Fibroblast of skin of abdomen (primary cell): Measurements from ENCODE around the gene FCMR. TPM values are rescaled to one million over a fixed set of nuclear protein-coding genes. Genes with fewer than 3 reads are reported as not detected.
A peak's percentile ranks its signal among the peaks of the same experiment; 100 is the strongest.

Experiments
- DNase-seq: peaks from one replicate; pipeline ENCODE4 v3.0.0-alpha.2; 2013
- polyA plus RNA-seq, 2 experiments: library from polyadenylated mRNA; unstranded; fragments of 120-200 nt; gene quantifications; one replicate each; pipeline ENCODE4 v1.2.1, GENCODE V29; 2013; ENCODE audit not compliant: insufficient read length in 2 of 2

Gene FCMR, protein sequence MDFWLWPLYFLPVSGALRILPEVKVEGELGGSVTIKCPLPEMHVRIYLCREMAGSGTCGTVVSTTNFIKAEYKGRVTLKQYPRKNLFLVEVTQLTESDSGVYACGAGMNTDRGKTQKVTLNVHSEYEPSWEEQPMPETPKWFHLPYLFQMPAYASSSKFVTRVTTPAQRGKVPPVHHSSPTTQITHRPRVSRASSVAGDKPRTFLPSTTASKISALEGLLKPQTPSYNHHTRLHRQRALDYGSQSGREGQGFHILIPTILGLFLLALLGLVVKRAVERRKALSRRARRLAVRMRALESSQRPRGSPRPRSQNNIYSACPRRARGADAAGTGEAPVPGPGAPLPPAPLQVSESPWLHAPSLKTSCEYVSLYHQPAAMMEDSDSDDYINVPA
- 0.45 TPM for polyA plus RNA-seq (2013, experiment 1 of 2; ENCODE audit: insufficient read length)
- 0.84 TPM for polyA plus RNA-seq (2013, experiment 2 of 2; ENCODE audit: insufficient read length)

DNA sequence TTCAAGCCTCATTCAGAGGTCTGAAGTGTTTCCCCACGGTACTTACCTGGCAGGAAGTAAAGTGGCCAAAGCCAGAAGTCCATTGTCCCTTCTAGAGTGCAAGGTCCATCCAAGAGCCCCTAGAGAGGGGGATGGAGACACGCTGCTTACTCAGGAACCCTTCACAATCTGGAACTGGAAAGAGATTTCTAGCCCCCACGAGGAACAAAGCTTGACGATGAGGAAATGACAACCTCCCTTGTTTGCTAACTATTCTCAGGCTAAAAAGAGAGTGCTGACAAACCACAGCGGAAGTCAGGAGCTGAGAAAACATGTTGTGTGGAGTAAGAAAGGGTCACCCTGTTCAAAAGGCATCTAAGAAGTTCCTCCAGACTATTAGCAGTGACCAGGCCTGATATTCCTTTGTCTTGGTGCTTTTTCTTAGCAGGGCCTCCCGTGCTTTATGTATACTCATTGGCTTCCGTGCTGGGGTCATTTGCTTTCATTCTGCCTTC is at the start of gene FCMR:
FCMR (minus strand) TSS at position 170 of the 494 bp plus-strand sequence; CDS start at position 83, 87 bp downstream.
- DNase-seq = no peak

DNA sequence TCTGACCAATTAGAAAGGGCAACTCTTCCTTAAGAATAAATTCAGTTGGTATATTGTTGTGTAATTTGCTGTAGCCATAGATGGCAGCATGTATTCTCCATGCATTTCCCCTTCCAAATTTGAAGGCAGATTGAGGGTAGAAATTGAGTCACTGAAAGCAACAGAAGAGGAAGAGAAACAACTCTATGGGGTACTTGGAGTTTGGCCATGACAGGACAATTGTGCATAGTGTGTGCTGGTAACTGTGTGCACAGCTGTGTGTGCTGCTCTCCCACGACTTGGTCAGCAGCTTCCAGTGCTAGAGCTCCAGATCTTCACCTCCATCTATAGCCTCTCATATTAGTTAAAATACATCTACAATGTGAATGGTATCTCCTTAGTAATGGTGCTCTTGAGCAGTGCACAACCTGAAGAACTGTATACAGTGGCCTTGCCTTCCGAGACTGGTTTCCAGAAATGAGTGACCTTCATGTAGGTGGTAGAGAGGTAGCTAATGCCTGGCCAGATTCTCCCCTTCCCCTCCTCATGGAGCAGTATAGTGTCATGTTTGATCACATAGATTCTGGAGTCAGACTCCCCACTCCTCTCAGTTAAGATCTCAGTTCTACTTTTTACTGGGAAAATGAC is 49.4 kb upstream of the FCMR start:
- DNase-seq = no peak

DNA sequence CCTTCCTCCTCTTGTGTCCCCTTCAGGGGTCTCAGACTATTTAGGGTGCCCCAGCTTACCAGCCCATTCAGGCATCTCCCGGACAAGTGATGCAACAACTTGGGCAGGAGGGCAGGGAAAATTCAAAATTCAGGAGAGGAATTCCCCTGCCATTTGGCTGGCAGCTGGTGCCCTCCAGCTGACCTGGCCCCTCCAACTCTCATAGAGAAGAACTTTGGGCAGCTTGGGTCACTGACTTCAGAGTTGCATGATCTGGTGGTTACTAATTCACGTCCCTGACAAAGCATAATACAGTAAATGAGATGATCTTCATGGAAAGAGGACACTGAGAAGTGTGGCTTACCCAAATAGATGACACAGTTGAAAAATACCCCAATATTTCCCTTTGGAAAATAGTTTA is 48.7 kb upstream of the FCMR start, which contains the start of gene FCAMR:
FCAMR (minus strand) TSS at position 15 of the 400 bp plus-strand sequence. CDS start 335 bp downstream, outside the sequence.
- DNase-seq = no peak

DNA sequence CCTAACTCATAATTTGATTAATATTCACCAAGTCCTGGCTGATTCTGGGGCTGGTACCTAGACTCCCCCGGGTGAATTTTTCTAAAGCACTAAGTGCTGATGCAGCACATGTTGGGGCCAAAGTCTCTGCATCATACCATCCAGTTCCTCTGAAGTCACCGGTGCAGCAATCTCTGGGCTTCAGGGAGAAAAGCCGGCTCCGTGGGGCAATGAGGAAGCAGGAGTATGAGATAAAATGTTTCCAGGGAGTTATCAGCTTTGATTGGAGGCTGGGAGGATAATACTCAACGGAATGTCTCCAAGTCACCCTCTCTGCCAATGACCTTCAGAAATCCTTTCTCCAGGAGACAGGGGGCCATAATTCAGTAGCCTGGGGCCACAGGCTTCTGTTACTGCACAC is 47.3 kb upstream of the FCMR start:
- DNase-seq = no peak

DNA sequence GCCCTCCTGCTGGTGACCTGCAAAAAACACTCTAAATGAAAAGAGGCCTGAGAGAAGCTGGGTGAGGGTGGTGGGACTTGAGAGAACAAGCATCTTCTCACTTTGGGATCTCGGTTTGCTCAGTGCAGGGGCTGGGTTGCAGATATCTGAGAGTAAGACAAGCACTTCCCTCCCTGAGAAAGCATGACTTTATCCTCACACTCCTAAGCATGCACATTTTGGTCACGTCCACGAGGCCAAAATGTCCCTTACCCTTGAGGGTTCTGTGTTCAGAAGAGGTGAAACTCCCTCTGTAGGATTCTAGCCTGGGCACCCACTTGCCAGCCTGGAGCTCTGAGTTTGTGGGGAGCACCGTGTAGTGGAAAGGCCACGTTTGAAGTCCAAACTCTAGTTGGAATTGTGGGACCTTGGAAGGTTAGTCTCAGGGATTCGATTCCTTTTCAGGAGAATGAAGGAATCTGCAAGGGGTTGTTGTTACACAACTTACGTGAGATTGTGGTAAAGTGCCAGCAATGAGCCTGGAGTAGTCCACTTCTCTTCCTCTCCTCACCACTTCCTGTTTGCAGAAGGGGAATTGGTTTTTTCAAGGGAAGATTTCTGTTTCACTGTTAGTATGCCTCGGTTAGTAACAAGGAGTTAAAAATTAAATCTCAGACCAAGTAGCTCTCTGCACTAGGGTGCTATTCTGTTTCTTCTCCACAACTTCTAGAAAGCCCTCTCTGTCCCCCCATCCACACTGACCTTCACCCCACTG is 45.5 kb upstream of the FCMR start:
- DNase-seq = peak; percentile 43

DNA sequence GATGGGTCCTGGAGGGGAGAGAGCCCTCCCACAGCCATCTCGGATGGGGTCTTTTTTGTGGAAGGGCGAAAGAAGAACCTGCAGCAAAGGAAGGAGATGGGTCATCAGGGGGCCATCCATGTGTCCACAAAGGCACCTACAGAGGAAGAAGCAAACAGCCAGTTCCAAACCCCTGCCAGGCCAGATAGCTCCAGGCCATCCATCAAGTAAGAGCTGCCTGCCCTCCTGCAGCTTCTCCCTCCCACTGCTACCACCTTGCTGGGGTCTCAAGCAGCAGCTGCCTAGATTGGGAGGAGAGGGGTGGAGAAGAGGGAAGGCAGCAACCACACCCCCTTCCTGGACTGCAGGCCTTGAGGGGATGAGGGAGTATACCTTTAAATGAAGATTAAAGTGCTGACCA is 44.0 kb upstream of the FCMR start:
- DNase-seq = no peak

DNA sequence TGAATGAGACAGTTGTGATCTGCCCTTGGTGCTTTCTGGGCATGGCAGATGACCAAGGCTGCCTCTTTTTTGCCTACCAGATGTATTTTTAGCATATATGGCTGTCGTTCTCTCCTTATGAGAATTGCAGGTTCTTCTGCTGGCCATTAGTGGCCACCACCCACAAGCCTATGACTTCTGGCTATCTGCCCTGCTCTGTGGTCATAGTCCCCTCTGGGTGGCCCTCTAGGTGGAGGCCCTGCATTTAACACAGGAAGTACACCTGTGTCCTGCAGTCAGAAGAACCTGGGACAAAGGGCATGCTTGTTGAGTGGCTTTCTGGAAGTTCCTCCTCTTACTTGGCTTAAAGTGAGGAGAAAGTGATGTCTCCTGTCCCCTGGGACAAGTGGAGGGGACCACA is 42.0 kb upstream of the FCMR start:
- no peak for DNase-seq

DNA sequence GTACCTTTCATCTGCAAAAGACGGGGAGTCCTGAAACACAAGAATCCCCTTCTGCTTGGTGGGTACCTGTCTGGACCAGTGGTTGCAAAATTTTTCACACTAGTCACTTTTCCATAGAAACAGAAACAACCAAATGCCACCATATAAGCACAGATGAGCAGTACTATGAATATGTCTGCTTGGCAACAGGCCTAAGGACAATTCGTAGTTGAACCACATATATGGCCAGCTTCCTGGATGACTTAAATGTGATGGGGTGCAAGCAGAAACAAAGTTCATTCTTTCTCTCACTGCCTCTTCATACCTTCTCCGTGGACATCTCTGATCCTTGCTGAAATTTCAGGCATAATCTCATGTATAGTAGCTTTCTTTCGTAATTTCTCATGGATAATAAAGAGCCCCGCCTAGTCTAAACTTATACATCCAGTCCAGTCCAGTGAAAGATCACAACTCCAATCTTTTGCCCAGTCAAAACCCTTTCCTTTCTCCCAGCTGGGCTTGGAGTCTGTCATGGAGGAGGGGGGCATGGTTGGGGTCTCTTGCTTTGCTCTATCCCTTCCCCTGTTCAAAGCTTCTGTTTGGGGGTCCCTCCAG is 41.5 kb upstream of the FCMR start:
- peak; percentile 20 for DNase-seq

DNA sequence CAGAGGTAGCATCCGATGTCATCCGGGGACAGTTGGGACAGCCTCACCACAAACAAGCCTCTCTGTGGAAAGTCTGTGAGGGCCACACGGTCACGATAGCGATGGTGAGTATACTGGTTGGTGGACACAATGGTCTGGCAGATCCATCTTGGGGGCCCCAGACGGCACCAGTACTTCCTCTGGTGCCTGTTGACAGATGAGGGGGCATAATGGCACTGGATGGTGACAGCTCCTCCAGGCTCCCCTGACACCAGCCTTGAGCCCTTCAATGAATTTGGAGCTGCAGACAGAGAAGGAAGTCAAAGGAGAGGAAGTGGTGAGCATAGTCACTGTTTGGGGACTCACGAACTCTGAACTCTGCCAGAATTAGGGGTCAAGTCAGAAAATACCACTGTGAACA is 40.5 kb upstream of the FCMR start:
- no peak for DNase-seq

DNA sequence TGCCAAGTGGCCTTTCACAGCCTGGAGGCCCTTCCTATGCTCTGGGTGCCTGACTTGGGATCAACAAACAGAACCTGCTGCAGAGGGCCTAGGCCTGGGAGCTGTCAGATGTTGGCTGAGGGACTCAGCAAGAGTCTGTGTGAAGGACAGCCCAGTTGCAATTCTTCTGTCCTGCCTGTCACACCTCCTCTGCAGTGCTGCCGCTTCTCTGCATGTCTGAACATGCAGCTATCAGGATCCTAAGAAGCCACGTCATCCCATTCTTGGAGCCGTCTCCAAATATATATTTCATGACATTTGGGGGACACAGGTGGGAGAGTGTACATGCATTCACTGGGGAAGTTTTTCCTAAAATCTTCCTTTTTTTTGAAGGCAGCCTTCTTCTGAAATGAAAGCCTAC is 39.9 kb upstream of the FCMR start:
- no peak for DNase-seq

DNA sequence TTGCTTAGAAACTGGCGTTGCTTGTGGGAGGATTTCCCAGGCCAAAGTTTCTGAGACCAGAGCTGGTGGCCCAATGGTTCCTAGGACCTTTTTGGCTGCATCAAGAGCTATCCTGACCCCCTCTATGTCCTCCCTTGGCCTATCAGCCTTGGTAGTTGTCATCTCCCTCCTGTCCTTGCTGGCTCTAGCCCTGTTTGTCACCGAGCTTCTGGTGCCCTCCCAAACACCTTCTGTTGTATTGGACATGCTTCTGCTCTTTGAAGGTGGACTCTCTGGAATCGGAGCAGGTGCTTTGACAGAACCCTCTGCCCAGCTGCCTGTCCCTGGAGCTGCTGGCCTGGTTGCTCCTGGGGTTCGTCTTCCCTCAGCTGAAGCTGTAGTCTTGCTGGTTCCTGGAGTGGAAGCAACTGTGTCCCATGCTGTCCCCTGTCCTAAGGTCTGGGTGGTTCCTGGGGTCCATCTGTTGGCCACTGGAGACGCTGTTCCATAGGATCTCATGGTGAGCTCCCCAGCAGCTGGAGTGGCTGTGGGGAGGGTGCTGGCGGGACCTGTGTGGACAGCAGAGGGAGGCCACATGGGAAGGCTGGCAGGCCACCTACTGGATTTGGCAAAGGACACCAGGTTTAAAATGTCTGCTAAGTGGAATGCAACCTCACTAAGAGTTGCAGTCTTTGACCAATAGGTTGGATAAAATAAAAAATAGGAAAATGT is 39.1 kb upstream of the FCMR start:
- no peak for DNase-seq

DNA sequence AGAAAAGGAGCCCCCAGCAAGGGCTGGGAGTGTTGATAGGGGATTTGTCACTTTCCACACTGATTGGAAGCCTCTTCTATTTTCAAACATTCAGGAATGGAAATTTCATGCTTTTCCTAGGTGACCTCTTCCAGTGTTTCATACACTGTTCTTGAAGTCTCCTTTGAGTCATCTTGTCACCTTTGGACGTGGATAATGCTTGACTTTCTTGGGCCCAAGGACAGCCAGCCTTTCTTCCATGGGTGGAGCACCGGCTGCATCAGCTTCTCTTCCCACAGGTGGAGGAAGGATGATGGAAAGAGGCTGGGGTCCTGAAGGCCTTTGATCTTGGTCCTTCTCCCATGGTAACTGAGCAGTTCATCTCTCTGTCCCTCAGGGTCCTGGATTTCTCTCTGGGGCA is 36.4 kb upstream of the FCMR start:
- DNase-seq = no peak

DNA sequence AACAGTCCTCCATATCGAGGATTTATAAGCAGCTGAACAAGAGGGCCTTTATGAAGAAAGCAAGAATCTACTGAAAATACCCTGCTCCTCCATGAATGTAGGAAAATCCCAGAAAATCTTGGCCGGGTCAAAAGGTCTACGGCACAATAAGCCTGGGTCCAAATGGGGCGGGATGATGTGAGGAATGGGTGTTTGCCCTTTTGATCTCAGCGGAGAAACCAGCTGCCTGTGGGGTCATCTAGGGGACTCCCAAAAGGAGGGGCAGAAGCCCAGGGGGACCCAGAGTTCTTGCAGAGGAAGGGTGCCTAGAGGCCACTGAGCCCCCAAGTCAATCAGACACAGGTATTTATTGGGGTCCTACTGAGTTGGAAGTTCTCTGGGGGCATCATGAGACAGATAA is 35.9 kb upstream of the FCMR start:
- no peak for DNase-seq

DNA sequence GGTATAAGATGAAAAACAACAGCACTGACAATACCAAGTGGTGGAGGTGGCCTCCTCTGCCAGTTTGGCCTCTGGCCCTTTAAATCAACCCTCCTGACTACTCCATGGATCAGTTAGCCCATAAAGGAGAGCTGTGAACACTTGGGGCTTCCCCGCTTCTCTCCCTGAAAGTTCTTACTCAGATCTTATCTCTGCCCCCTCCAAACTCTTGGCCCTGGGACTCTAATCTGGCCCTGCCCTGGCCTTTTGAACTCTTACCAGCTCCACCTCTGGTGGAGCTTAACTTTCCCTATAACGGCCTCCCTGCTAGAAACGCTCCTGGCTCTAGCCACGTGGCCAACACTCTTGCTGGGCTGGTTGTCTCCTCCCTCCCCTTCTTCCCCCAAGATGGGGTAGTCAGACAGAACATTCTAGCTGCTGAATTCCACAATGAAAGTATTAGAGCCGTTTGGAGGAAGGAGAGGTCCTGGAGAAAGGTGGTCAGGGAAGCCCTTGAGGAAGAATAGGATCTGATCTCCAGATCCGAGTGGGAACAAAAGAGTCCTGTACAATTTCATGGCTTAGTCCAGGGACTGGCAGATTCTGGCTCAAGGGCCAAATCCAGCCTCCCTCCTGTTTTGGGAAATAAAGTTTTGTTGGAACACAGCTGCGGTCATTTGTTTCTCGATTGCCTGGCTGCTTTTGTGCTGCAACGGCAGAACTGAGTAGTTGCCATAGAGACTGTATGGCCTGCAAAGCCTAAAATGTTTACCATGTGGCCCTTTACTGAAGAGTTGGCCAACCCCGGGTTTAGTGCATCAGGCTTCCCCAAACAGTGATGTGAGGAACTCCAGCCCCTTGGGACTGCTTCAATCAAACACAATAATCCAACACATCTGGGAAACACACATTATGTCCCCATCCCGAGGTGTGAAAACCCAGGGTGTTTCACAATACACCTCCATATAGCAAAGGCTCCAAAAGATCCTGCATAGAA is 34.0 kb upstream of the FCMR start:
- peak; percentile 62 for DNase-seq

DNA sequence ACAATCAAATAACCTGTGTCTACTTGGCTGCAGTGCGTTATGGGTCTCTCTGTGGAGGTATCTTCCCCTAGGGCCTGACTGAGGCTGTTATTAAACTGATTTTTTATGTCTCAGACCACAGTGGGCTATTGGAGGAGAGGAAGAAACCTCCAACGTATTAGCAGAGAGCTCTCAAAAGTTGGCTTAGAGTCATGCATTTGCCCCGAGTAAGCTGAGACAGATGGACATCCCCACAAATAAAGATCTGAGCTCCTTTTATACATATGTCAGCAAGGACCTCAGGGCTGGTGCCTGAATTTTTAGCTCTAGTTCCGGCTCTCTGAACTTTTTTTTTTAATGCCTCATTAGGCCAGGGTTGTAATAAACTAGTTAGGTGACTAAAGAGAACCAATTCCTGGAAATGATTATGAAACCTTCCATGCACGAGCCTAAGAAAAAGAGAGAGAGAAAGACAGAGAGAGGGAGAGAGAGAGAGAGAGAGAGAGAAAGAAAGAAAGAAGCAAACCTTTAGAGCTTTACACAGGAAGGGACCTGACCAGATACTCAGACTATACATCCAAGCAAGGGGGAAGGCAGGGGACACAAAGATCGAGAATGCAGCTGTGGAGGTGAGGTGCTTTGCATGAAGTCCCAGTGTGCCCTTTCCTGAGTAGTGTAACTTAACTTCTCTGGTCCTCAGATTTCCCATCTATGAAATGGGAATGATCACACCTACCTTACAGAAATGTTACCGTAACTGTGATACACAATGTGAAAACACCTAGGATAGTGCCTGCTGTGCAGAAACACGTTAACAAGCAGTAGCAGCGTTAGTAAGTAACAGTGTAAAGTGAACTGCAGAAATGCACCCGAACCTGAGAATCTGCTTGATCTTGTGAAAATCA is 33.0 kb upstream of the FCMR start:
- DNase-seq = no peak

DNA sequence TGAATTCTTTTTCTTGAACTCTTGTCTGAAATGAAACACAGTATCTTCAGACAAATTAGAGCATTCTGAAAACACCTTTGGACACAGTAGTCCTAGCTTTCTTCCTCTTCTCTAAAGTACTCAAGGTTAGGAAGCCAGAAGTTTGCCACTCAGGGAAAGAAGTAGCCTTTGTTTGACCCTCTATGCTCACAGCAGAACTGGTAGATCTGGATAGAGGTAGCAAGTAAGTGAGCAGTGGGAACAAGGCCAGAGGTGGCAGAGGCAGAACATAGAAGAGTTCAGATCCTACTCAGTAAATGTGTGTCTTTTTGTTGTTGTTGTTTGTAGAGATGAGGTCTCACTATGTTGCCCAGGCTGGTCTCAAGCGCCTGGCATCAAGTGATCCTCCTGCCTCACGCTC is 31.9 kb upstream of the FCMR start:
- DNase-seq = no peak

DNA sequence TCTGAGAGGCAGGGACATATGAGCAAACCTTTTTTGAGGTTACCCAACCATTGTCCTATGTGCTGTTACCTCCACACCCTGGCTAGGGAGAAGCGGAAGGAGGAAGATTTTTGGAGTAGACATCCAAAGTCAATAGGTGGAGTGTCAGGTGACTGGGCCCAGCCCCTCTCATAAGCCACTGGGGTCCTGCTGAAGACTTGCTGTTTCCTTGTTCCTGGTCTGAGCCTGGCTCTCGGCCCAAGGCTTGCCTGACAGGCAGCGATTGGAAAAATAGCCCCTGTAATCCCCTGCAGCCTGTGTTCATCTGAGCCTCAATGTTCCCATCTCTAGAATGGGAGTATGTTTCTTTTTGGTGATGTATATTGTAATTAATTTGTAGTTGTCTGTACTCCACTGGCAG is 31.4 kb upstream of the FCMR start:
- DNase-seq = no peak

DNA sequence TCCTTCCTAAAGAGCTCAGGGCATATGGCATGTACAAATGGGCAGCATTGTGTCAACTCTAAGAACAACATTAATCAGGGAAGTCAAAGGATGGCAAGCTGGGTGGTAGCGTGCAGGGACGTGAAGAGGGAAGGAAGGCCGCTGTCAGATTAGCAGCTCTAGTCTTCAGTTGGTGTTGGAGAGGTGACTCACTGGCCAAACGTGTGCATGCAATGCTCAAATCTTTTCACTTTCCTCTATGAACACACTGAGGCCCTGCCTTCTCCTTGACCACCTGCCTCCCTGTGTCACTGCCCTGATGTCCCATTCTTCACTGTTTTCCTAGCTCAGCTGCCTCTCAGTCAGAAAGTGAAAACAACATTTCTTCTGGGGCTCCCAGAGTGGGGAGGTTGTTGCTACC is 30.4 kb upstream of the FCMR start:
- no peak for DNase-seq

DNA sequence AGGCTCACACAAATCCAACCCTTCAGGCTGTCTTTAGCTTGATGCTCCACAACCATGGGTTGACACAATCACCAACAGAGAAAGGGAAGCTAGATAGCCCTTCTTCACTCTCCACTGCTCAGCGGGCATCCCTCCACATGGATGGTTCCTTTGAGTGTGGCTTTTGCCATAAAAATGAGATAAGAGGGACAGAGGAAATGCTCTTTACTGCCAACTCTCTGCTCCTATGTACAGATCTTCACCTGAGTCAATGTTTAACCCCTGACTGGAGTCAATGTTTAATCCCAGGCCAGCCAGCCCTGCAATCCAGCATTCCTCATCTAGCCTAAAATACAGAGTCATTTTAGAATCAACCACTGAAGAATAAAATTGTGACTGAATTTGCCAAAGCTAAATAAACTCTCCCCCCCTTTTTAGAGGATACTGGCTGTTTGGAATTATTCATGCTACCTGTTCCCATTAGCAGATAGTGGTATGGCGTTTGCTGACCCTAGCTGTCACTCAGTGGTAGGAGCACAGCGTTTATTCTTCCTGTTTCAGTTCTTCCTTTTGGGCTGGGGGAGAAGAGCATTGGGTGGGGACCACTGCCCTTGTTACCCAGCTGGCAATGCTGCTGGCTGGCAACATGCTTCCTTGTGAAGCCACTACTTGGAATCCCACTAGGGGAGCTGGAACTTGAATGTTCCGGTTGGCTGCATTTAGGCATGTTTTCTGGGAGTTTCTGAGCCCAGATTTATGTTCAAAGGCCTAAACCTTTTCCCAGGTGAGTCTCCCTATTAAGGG is 29.8 kb upstream of the FCMR start:
- no peak for DNase-seq
